Fibroblast of skin of scalp (primary cell): Measurements from ENCODE around the gene COL6A1.

Experiments used
- DNase-seq: peaks from one replicate; pipeline ENCODE4 v3.0.0-alpha.2; 2013

COL6A1 gene

GRCh38 chr21:46007492-46007868 is 25.9 kb downstream of the COL6A1 start:
- no peak for DNase-seq

GRCh38 chr21:46008893-46009621 is 27.5 kb downstream of the COL6A1 start:
- no peak for DNase-seq

GRCh38 chr21:46009951-46010705 is 28.6 kb downstream of the COL6A1 start:
- DNase-seq: no peak

- no peak for DNase-seq
Observed at GRCh38 chr21:46011267-46011967, 29.8 kb downstream of the COL6A1 start.

- DNase-seq: no peak
Observed at GRCh38 chr21:46012154-46012553, 30.6 kb downstream of the COL6A1 start.

GRCh38 chr21:46014828-46015227 is 33.3 kb downstream of the COL6A1 start:
- no peak for DNase-seq

- no peak for DNase-seq
Observed at GRCh38 chr21:46017148-46017547, 35.6 kb downstream of the COL6A1 start.

GRCh38 chr21:46017695-46018094 is 36.1 kb downstream of the COL6A1 start:
- DNase-seq: no peak

GRCh38 chr21:46018615-46019014 is 37.0 kb downstream of the COL6A1 start:
- DNase-seq: no peak

GRCh38 chr21:46020581-46020980 is 39.0 kb downstream of the COL6A1 start:
- no peak for DNase-seq

GRCh38 chr21:46021398-46021797 is 39.8 kb downstream of the COL6A1 start:
- DNase-seq: no peak

- peak; percentile 74 for DNase-seq
Observed at GRCh38 chr21:46021978-46022544, 40.5 kb downstream of the COL6A1 start.

GRCh38 chr21:46022551-46023525 is 41.3 kb downstream of the COL6A1 start:
- no peak for DNase-seq

- no peak for DNase-seq
Observed at GRCh38 chr21:46023555-46023954, 42.0 kb downstream of the COL6A1 start.

GRCh38 chr21:46024141-46024540 is 42.6 kb downstream of the COL6A1 start:
- DNase-seq: peak; percentile 55

- peak; percentile 84 for DNase-seq
Observed at GRCh38 chr21:46025113-46025770, 43.7 kb downstream of the COL6A1 start.

GRCh38 chr21:46027851-46028493 is 46.4 kb downstream of the COL6A1 start:
- peak; percentile 64 for DNase-seq

- peak; percentile 68 for DNase-seq
Observed at GRCh38 chr21:46028573-46029091, 47.1 kb downstream of the COL6A1 start.

GRCh38 chr21:46029186-46029924 is 47.8 kb downstream of the COL6A1 start:
- no peak for DNase-seq

GRCh38 chr21:46031484-46031883 is 49.9 kb downstream of the COL6A1 start:
- DNase-seq: no peak
